GM18505 (cell line): ENCODE measurements around the gene NEUROD6.

Experiments used
- ATAC-seq: cut with Tn5 transposase; IDR thresholded peaks from one replicate; pipeline ENCODE4 v1.9.1; 2021; ENCODE audit not compliant: unreplicated experiment
- POLR2A ChIP-seq: IDR thresholded peaks from 4 replicates; pipeline ENCODE4 v1.6.1; 2011; ENCODE audit warnings: borderline replicate concordance; ENCODE audit not compliant: insufficient read depth, insufficient read length; ENCODE audit errors: extremely low read depth

NEUROD6 gene

DNA sequence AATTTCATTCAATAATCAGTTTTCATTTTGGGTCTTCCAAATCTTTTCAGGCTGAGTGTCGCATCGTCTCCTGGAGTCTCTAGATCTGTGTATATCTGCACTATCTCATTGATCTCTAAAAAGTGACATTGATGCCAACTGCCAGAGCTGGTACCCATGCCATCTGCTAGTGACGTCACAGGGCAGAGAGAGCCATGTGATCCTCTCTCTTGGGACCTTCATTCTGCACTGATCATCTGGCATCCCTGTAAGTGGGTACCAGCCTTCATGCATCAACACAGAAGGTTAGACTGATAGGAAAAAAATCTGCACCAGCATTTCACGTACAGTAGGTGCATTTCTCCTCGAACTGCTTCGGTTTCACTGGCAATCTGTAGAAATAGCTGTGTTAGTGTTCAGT is at the start of gene NEUROD6:
NEUROD6 (minus strand) TSS at position 124 of the 400 bp plus-strand sequence. CDS start 1,458 bp downstream, outside the sequence.
- ATAC-seq = no peak
- TF ChIP-seq POLR2A = no peak

DNA sequence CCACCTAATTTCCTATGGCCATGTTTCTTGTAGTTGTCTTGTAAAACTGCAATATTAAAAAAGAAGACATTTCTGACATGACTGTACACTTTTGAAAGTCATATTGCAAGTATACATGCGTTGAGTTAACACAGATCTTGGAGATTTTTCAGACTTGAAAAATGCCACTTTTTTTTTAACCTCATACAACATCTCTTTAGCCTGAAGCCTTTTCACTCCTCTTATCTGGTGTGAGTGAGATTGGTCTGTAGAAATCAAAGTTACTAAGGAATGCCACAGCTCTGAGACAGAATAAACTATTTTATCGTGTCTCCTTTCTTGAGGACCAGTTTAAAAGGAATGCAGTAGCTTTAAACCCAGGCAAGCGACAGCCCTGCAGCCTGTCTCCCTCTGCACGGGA is 43.9 kb upstream of the NEUROD6 start:
- no peak for ATAC-seq
- no peak for TF ChIP-seq POLR2A

DNA sequence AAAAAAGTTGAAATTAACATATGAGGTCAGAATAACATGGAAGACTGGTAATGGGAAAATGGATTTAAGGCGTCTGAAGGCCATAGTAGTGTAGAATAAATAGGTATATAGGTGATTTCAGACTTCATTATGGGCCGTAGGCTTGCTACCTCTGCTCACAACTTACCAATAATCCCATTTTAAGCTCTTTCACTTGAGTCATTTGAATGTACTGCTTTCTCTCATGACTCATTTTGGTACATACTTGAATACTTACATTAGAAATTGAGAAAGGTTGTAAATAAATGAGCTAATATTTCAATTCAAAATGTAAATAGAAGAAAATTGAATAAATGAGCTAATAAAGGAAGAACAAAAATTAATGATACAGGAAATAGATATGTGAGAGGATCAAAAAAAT is 42.2 kb upstream of the NEUROD6 start:
- ATAC-seq = no peak
- no peak for TF ChIP-seq POLR2A

DNA sequence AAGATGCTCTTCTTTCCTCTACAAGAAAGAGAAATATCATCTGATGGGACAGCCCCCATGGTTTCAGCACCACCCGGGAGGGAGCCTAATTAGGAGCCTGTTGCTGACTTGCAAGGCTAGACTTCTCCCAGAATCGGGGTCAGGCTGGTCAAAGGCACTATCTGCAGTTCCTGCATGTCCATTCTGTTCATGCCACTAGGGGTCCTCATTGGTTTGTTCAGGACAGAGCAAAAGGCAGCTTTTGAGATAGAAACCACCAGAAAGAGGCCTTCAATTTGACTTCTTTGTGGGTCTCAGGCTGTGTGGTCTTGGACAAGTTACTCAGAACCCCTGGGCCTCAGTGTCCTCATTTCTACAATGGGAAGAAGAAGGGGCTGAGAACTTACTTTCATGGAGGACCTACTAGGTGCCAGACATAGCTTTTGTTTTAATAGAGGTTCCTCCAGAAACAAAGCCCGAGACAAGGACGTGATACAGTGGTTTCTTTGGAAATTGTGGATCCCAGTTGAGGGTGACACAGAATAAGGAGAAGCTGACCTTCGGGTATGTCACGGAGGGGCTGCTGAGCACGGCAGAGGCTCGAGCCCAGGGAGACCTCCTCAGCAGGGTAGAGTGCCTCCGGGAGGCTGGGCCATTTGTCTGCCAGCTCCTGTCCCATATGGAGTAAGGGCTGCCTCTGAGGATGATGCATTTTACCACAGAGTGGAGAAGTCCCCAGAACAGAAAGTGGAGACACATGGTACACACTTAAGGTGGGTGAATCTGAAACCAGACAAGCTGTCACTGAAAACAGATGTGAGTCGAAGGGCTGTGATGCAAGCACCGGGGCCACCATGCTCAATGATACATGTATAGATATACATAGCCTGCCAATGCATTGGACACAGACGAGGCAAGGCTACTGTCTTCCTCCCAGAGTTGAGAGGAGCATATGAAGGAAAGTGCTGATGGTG is 33.1 kb upstream of the NEUROD6 start:
- peak; percentile 59 for ATAC-seq
- TF ChIP-seq POLR2A = no peak

GRCh38 chr7:31372231-31372959 is 31.9 kb upstream of the NEUROD6 start:
- ATAC-seq = no peak
- no peak for TF ChIP-seq POLR2A

GRCh38 chr7:31371621-31372020 is 31.1 kb upstream of the NEUROD6 start:
- no peak for TF ChIP-seq POLR2A
- no peak for ATAC-seq

DNA sequence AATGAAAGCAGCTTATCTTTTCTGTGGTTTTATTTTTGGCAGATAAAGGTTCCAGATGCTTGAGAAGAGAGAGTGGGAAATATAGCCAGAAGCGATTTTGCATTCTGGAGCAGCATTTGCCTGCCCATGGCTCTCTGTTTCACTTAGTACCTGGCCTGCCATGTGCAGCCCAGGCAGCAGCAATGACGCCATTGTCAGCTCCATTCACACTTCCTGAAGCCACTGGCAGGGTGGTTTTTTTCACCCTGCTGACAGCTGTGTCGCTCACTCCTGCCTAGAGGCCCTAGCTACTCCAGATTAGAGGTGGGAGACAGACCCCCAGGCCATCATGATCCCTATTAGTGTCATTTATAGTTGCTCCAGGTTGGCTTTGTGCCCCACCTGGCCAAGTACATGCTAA is 30.1 kb upstream of the NEUROD6 start:
- no peak for TF ChIP-seq POLR2A

DNA sequence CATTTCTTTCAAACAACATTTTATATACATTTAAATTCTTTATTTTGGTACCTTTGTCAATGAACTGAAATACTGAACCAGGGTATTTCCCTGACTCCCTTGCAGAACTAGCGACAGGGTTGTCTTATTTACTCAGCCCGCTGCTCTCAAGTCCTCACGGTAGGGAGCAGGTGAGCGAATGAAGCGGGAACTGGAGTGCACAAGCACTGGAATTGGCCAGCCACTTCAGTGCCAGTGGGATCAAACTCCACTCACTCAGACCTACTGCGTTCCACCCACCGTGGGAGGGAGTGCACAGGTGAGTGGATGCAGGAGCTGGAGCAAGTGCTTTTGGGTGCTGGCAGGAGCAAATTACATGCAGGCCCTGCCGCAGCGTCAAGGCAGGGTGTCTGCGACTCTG is 28.1 kb upstream of the NEUROD6 start:
- no peak for TF ChIP-seq POLR2A
- ATAC-seq = no peak

More for the DNA sequence above, 30.1 kb upstream of the NEUROD6 start:
- ATAC-seq = no peak

GRCh38 chr7:31363496-31363895 is 23.0 kb upstream of the NEUROD6 start:
- no peak for ATAC-seq
- TF ChIP-seq POLR2A = no peak

DNA sequence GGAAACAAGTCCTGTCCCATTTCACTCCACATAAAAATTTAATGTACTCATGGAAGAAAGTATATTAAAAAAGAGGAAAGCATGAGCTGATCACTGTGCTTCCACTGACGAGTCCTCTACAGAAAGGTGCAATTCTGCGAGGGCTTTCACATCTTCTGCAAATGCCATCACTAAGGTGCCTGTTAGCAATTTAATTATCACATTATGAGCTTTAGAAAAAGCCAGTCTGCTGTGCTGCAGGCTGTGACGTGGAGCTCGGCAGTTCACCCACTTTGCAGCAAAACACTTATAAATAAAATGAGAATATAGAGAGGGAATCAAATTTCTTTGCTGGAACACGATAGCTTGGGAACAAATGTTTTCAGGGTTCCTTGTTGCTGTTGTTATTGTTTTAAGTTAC is 22.5 kb upstream of the NEUROD6 start:
- no peak for ATAC-seq

DNA sequence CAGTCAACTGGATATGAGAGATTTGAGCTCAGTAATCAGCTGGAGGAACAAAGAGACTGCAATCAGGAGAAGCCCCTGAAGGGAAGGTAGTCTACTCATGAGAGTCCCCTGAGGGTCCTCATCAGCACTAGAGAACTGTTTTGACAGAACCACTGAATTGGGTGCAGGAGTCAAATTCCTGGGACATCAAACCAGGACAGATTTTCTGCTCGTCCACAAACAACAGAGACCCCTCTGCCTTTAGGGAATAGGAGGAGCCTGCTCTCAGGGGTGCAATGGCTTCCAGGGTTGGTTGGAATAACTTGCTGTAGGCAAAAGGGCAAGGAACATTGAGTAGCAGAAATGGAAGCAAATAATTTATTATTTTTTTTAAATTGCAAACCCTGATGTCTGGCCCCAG is 21.9 kb upstream of the NEUROD6 start:
- TF ChIP-seq POLR2A = no peak
- no peak for ATAC-seq

More for the DNA sequence above, 22.5 kb upstream of the NEUROD6 start:
- no peak for TF ChIP-seq POLR2A

DNA sequence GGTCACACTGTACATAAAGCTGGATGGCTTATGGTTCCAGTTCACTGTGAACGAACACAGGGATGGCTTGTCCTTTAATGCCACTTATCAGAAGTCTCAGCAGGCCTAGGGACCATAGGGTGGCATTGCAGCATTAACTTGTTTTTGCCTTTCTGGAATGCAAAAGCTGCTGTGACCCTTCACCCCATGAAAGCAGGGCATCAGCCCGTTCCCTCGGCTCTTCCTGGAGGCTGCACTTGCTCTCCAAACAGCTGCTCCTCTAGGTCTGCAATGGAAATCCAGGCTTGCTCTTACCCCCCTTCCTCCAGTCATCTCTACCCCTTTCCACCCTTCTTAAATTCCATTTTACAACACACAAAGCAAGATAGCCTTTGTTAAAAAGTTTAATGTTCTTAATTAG is 17.9 kb upstream of the NEUROD6 start:
- ATAC-seq = no peak
- TF ChIP-seq POLR2A = no peak

GRCh38 chr7:31345421-31345820 is 4.9 kb upstream of the NEUROD6 start:
- ATAC-seq = no peak
- TF ChIP-seq POLR2A = no peak

DNA sequence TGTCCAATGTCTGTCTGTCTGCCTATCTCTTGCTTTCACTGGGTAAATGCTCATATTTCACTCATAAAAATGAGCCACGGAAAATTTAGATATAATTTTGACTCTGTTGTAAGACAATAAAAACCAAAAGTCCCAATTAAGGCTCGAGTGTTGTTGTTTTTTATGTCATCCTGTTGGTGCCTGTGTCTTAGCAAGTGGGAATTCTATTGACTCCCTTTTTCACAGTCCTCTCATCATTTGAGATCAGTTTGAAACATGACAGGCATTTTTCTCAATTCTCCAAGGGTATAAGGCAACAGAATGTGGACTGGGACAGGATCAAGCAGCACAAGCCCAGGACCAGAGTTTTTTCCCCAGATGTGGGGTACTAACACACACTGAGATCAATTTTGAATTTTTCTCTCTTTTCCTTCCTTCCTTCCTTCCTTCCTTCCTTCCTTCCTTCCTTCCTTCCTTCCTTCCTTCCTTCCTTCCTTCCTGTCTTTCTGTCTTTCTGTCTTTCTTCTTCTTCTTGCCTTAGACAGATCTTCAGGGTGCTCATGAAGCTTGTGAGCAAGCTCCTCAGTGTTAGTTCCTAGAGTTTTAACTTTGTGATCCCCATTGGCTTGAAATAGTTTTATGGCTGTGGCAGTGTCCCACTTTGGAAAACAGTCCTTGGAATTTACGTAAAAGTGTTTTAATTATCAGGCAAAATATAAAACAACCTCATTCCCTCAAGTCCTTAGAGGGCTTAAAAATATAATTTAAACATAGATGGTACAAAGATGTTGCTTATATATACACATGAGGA is 3.2 kb upstream of the NEUROD6 start:
- no peak for TF ChIP-seq POLR2A
- no peak for ATAC-seq

GRCh38 chr7:31341141-31341540 is 615 bp upstream of the NEUROD6 start:
- ATAC-seq = no peak
- TF ChIP-seq POLR2A = no peak
